ENCODE data around the gene TNFSF8.
A peak's percentile ranks its signal among the peaks of the same experiment; 100 is the strongest.

Gene TNFSF8

DNA sequence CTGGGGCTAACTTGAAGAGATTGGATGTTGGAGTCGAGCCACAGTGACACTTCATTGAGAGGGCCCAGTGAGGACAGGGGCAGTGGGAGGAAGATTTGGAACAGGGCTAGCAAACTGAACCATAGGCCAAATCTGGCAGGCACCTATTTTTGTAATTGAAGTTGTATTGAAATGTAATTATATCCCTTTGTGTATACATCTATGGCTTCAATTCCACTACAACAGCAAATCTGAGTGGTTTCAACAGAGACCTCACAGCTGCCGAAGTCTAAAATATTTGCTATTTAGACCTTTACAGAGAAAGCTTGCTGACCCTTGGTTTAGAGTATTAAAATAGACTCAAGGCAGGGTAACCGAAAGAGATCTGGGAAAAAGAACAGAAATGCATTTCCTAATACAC, 4.7 kb upstream of the TNFSF8 start:
- DNase-seq: no peak

- DNase-seq: no peak
Measured at GRCh38 chr9:114932502-114932901, 2.1 kb upstream of the TNFSF8 start.

GRCh38 chr9:114931407-114931806, 1.0 kb upstream of the TNFSF8 start:
- DNase-seq: no peak

DNA sequence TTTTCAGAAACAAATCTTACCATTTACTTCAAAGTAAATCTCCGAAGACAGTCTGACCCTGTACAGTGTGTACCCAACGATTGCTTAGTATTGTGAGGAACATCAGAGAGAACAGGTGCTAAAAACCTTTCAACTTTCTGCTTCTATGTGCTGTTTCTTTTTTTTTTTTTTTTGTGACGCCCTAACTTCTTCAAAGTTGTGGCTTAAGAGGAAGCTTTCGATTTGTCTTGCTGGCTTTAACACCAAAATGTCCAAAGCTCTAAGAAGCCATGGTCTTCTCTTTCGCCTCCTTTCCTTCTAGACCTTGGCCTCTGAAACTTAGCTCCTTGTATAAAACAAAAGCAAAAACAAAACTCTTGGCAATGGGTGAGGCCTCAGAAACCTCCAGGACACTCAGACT, 1.2 kb downstream of the TNFSF8 start:
- peak; percentile 71 for DNase-seq

GRCh38 chr9:114928671-114929070, 1.7 kb downstream of the TNFSF8 start:
- no peak for DNase-seq

DNA sequence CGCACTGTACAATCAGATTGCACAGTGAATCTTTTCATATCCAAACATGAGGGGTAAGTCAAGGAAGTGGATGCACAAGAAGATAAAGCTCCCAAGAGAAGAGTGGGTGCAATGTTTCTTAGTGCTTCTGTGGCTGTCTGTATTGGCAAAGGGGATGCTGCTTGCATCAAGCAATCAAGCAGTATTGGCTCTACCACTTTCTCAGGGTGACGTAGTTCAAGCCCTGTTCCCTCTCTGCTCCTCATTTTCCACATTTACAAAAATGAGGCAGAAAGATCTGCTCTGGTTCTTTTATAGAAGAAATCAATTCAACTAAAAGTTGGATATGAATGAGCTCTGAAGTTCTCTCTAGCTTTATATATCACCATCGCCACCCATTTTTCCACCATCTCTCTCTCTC, 2.3 kb downstream of the TNFSF8 start:
- DNase-seq: peak; percentile 70

- no peak for DNase-seq
Measured at GRCh38 chr9:114925672-114926071, 4.7 kb downstream of the TNFSF8 start.

DNA sequence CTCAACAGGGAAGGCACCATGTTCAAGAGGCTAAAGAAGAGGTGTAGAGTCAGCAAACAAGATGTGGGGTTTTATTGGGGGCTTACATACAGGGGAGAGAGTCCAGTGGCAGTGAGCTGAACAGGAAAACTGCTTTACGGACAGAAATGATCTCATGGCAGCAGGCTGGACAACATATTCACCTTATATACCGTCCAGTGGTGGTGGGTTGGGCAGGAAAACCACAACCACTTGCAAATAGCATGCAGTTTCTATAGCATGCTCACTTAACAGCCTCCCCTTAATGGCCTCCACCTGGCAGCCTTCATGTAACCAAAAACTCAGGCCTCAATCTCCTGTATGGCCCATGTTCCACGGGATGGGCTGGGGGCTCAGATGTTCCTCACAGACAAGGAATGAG, 5.4 kb downstream of the TNFSF8 start:
- DNase-seq: no peak

DNA sequence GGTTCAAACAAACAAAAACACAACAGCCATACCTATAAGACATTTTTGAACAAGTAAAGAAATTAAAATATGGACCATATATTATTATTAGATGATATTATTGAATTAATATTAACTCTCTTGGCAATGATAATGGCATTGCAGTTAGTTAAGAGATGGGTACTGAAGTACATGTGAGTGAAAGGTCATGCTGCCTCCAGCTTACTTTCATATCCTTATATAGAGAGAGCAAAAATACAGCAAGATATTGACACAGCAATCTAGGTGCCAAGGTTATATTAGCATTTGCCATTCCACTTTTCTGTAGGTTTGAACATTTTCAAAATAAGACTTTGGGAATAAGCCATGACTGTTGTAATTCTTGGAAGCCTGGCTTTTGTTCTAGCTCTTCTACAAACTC, 6.1 kb downstream of the TNFSF8 start:
- peak; percentile 39 for DNase-seq

DNA sequence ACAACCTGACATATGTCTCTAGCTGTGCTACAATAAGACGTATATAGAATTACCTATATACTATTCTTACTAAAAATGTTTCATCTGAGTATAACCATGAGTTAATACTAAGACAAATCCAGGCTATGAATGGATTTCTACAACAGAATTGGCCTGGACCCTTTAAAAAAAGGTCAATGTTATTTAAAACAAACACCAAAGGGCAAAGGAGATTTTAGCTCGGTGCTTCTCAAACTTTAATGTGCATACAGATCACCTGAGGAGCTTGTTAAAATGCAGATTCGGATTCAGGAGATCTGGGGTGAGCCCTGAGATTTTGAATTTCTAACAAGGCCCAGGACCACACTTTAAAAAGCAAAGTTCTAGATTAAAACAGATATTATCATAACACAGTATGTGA, 6.5 kb downstream of the TNFSF8 start:
- no peak for DNase-seq

DNA sequence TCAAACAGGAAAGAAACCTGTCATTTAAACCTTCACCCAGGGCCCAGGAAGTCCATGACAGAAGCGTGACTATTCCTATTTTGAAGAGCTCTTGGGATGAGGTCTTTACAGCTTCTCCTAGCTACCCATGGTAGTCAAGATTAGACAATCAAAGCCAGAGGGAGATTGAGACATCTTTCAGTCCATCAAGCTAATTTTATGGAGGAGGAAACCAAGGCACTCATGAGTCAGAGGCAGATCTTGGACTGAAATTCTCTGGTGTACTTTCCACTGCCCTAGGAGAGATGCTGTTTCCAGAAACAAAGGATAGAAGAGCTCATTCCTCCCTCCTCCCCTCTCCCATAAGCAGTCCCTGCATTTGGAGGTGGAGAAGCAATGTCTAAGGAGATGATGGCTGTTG, 9.2 kb downstream of the TNFSF8 start:
- peak; percentile 78 for DNase-seq

- DNase-seq: peak; percentile 92
Measured at GRCh38 chr9:114919611-114920010, 10.8 kb downstream of the TNFSF8 start.

DNA sequence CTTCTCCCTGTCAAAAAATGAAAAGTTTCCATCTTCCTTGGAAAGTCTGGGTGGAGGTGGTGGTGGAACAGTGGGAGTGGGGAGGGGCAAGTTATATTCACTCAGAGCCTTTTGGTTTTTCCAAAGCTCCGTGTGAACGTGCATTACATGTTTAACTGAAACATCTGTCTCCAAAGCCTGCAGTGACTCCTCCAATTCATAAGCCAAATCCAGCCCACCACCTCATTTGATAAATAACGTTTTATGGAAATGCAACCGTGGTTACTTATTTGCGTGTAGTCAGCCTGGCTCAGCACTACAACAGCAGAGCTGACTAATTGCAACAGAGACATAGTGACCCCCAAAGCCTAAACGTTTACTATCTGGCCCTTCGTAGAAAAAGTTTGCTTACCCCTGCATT, 13.9 kb downstream of the TNFSF8 start:
- DNase-seq: no peak

GRCh38 chr9:114914139-114914538, 16.3 kb downstream of the TNFSF8 start:
- DNase-seq: no peak

- no peak for DNase-seq
Measured at GRCh38 chr9:114913656-114914055, 16.7 kb downstream of the TNFSF8 start.

DNA sequence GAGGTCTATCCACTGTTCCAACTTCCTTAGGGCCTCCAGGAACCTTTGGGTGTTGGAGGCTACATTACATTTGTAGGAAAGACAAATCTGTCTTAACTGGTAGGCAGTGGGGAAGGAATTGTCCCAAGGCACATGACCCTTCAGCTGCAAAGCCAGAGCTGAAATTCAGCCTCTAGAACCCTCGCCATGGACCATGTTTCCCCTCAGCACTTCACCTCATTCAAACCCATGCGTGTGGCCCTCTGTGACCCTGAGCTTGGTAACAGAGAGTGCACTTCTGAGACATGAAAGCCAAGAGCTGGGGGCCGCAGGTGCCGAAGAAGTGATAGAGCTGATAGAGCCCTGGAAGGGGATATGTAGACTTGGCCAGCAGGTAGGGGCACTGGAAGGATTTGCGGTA, 17.2 kb downstream of the TNFSF8 start:
- DNase-seq: no peak

- DNase-seq: peak; percentile 41
Measured at GRCh38 chr9:114911167-114911821, 19.1 kb downstream of the TNFSF8 start.

GRCh38 chr9:114910541-114910940, 19.9 kb downstream of the TNFSF8 start:
- no peak for DNase-seq

GRCh38 chr9:114909661-114910060, 20.7 kb downstream of the TNFSF8 start:
- DNase-seq: peak; percentile 54

- peak; percentile 69 for DNase-seq
Measured at GRCh38 chr9:114908805-114909448, 21.5 kb downstream of the TNFSF8 start.

- DNase-seq: no peak
Measured at GRCh38 chr9:114908104-114908622, 22.2 kb downstream of the TNFSF8 start.

GRCh38 chr9:114906922-114907571, 23.3 kb downstream of the TNFSF8 start:
- peak; percentile 49 for DNase-seq

- DNase-seq: no peak
Measured at GRCh38 chr9:114905170-114905940, 25.0 kb downstream of the TNFSF8 start.
